ENCODE data around the gene ARMS2.

DNA sequence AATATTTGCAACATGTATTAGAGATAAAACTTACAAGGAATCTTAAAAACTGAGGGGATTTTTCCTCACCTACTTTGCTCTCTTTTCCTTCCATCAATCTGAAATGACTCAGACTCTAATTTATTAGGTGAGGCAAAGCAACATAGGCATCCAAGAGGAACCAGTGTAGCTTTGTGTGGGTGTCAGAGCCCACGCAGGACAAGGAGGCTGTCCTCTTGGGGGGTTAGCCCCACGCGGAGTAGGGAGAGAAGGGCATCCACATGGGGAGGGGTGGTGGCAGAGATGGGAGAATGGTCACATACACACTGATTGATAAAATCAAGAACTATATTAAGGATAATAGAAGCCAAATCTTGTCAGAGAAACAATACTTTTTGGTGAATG, 33.8 kb upstream of the ARMS2 start:
- TF ChIP-seq EZH2 (IDR thresholded peaks at IDR 0.05) = no peak
- TF ChIP-seq, protein P1, sequence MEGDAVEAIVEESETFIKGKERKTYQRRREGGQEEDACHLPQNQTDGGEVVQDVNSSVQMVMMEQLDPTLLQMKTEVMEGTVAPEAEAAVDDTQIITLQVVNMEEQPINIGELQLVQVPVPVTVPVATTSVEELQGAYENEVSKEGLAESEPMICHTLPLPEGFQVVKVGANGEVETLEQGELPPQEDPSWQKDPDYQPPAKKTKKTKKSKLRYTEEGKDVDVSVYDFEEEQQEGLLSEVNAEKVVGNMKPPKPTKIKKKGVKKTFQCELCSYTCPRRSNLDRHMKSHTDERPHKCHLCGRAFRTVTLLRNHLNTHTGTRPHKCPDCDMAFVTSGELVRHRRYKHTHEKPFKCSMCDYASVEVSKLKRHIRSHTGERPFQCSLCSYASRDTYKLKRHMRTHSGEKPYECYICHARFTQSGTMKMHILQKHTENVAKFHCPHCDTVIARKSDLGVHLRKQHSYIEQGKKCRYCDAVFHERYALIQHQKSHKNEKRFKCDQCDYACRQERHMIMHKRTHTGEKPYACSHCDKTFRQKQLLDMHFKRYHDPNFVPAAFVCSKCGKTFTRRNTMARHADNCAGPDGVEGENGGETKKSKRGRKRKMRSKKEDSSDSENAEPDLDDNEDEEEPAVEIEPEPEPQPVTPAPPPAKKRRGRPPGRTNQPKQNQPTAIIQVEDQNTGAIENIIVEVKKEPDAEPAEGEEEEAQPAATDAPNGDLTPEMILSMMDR (IDR thresholded peaks at IDR 0.05) = no peak
